Measurements from ENCODE around the gene PIH1D1. TPM values are rescaled to one million over a fixed set of nuclear protein-coding genes. Genes with fewer than 3 reads are reported as not detected.
A peak's percentile ranks its signal among the peaks of the same experiment; 100 is the strongest.

Gene PIH1D1
- total RNA-seq, 1 donor from 2014 or later: 54.6 TPM

GRCh38 chr19:49496574-49497008 is 45.0 kb upstream of the PIH1D1 start:
- H3K27ac Mint-ChIP-seq (ENCODE audit: unreplicated experiment): peak overlapping the region; percentile 97
- H3K36me3 Mint-ChIP-seq (ENCODE audit: low read depth): peaks cover 25% of the 10 kb centered on the region
- TF ChIP-seq CTCF (IDR thresholded peaks at IDR 0.05): peak; percentile 3

DNA sequence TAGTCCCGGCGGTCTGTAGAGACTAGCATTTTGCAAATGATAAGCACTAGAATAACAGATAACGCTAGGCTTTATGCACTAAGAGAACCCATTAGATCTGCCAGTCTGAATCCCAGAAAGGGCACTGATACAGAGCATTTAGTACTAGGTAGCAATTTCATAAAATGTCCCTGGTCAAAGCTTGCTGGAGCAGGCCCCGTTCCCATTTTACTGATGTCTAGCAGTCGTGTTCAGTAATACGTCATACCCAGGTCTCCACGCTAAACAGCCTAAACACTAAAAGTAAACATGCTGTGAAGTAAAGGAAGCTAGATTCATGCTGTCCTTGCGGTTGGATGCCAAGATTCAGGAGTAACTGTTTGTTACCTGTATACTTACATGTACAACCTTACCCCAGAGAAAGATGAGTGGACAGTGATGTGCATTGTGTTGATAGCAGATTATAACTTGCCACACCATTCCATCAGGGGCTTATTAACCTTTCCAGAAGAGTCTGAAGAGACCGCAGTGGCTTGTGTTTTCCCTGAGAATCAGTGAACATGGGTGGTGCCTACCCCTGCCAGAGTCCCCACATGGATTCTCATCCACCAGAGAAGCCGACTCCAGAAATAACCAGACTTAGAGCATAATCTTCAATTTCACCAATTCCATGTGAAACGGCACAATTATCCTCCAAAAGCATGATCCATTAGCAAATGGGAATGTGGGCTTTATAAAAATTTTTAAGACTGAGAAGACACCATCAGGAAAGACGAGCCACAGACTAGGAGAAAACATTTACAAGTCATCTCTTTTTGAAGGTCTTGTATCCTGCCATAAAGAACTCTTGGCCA is 41.2 kb upstream of the PIH1D1 start:
- Mint-ChIP-seq H3K27ac (ENCODE audit: unreplicated experiment) (peak overlapping the region; percentile 66), H3K27me3 (ENCODE audit: low read depth) (no peaks in the 10 kb centered on the region), H3K36me3 (ENCODE audit: low read depth) (peaks cover 46% of the 10 kb centered on the region), H3K9me3 (ENCODE audit: low read depth) (no peaks in the 10 kb centered on the region), H3K4me3 (ENCODE audit: unreplicated experiment) (no peak overlapping the region), H3K4me1 (ENCODE audit: low read depth) (peaks cover 36% of the 10 kb centered on the region)
- no peak for TF ChIP-seq CTCF (IDR thresholded peaks at IDR 0.05)
- DNase-seq (ENCODE audit: low spot score): no peak

More at GRCh38 chr19:49496574-49497008, 45.0 kb upstream of the PIH1D1 start:
- no peak for DNase-seq (ENCODE audit: low spot score)
- Mint-ChIP-seq H3K4me1 (ENCODE audit: low read depth) (peaks cover 28% of the 10 kb centered on the region), H3K4me3 (ENCODE audit: unreplicated experiment) (peak overlapping the region; percentile 85), H3K9me3 (ENCODE audit: low read depth) (no peaks in the 10 kb centered on the region), H3K27me3 (ENCODE audit: low read depth) (no peaks in the 10 kb centered on the region)

GRCh38 chr19:49491804-49492572 is 40.4 kb upstream of the PIH1D1 start:
- no peak for DNase-seq (ENCODE audit: low spot score)
- peaks cover 28% of the 10 kb centered on the region for H3K4me1 Mint-ChIP-seq (ENCODE audit: low read depth)
- no peaks in the 10 kb centered on the region for H3K27me3 Mint-ChIP-seq (ENCODE audit: low read depth)
- peak overlapping the region; percentile 17 for H3K27ac Mint-ChIP-seq (ENCODE audit: unreplicated experiment)
- peaks cover 43% of the 10 kb centered on the region for H3K36me3 Mint-ChIP-seq (ENCODE audit: low read depth)
- TF ChIP-seq CTCF (IDR thresholded peaks at IDR 0.05): no peak
- H3K4me3 Mint-ChIP-seq (ENCODE audit: unreplicated experiment): no peak overlapping the region
- no peaks in the 10 kb centered on the region for H3K9me3 Mint-ChIP-seq (ENCODE audit: low read depth)

DNA sequence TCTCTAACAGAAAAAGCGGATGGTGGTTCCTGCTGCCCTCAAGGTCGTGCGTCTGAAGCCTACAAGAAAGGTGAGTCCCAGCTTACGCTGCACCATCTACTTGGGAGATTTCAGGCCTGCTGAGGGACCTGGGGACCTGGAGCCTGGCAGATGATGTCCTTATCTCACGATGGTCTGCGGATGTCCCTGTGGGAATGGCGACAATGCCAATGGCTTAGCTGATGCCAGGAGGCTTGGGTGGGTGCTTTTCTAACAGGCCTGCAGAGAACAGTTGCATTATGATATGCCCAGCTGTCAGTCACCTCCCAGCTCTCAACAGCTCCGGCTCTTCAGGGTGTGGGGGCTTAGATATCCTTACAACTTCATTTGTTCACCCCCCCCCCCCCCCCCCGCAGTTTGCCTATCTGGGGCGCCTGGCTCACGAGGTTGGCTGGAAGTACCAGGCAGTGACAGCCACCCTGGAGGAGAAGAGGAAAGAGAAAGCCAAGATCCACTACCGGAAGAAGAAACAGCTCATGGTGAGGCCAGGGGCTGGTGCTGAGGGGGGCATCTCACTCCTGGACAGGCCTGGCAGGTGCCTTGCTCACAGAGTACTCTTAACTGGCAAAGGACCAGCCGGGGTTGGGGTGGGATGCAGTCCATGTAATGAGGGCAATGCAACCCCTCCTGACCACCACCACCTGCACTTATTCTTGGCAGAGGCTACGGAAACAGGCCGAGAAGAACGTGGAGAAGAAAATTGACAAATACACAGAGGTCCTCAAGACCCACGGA is 39.6 kb upstream of the PIH1D1 start:
- Mint-ChIP-seq H3K9me3 (ENCODE audit: low read depth) (no peaks in the 10 kb centered on the region), H3K27ac (ENCODE audit: unreplicated experiment) (peak overlapping the region; percentile 32), H3K27me3 (ENCODE audit: low read depth) (no peaks in the 10 kb centered on the region), H3K4me3 (ENCODE audit: unreplicated experiment) (no peak overlapping the region), H3K4me1 (ENCODE audit: low read depth) (peaks cover 27% of the 10 kb centered on the region), H3K36me3 (ENCODE audit: low read depth) (peaks cover 43% of the 10 kb centered on the region)
- DNase-seq (ENCODE audit: low spot score): no peak
- no peak for TF ChIP-seq CTCF (IDR thresholded peaks at IDR 0.05)

Data from chondrocyte (in vitro differentiated cells).